Neural cell (in vitro differentiated cells): Measurements from ENCODE around the gene MIF. TPM values are rescaled to one million over a fixed set of nuclear protein-coding genes. Genes with fewer than 3 reads are reported as not detected.

ENCODE experiments used
- H2AFZ ChIP-seq: fragments of 200-600, 300-800 bp; sonication (generic), shearing (Covaris generic); 2 replicates; pipeline ENCODE4 v1.6.0; 2014; ENCODE audit warnings: low read depth, mild to moderate bottlenecking, antibody characterized with exemption, low read length, moderate library complexity
- H3F3A ChIP-seq: fragments of 200-600 bp; shearing (Covaris generic); 2 replicates; pipeline ENCODE4 v1.6.1; 2016; ENCODE audit warnings: mild to moderate bottlenecking, moderate library complexity, mixed read lengths, antibody characterized with exemption, low read length; ENCODE audit not compliant: insufficient read depth, poor library complexity, severe bottlenecking
- H3K27ac ChIP-seq: fragments of 200-600, 300-800 bp; sonication (generic), shearing (Covaris generic); 2 replicates; pipeline ENCODE4 v1.5.1; 2014; ENCODE audit warnings: mild to moderate bottlenecking, low read length, moderate library complexity
- H3K27me3 ChIP-seq: fragments of 300-800, 200-600 bp; sonication (generic), shearing (Covaris generic); 2 replicates; pipeline ENCODE4 v1.6.0; 2014; ENCODE audit warnings: mild to moderate bottlenecking, low read depth, low read length, moderate library complexity; ENCODE audit not compliant: insufficient read depth
- H3K36me3 ChIP-seq: fragments of 300-800, 200-600 bp; sonication (generic), shearing (Covaris generic); 2 replicates; pipeline ENCODE4 v1.5.1; 2014; ENCODE audit warnings: mild to moderate bottlenecking, antibody characterized with exemption, low read length, moderate library complexity; ENCODE audit not compliant: insufficient read depth
- H3K4me2 ChIP-seq: fragments of 300-800, 200-600 bp; sonication (generic), shearing (Covaris generic); 2 replicates; pipeline ENCODE4 v1.6.0; 2014; ENCODE audit warnings: mild to moderate bottlenecking, low read length
- H3K4me3 ChIP-seq: fragments of 300-800, 200-600 bp; sonication (generic), shearing (Covaris generic); 2 replicates; pipeline ENCODE4 v1.5.1; 2014; ENCODE audit warnings: mild to moderate bottlenecking, low read length, moderate library complexity
- H3K79me2 ChIP-seq: fragments of 200-600 bp; shearing (Covaris generic); replicated peaks from 2 replicates; pipeline ENCODE4 v1.6.0; 2014; ENCODE audit warnings: mild to moderate bottlenecking, low read length, moderate library complexity; ENCODE audit not compliant: insufficient read depth
- H3K9ac ChIP-seq: fragments of 300-800, 200-600 bp; sonication (generic), shearing (Covaris generic); 2 replicates; pipeline ENCODE4 v1.6.1; 2016; ENCODE audit warnings: mild to moderate bottlenecking, low read length, mixed read lengths
- H3K9me2 ChIP-seq: fragments of 200-600 bp; shearing (Covaris generic); 2 replicates; pipeline ENCODE4 v1.6.1; 2016; ENCODE audit warnings: mild to moderate bottlenecking, low read length, mixed read lengths; ENCODE audit not compliant: insufficient read depth
- H3K9me3 ChIP-seq: fragments of 200-600, 300-800 bp; sonication (generic), shearing (Covaris generic); 2 replicates; pipeline ENCODE4 v1.6.1; 2016; ENCODE audit warnings: mild to moderate bottlenecking, mixed run types, low read length, moderate library complexity, mixed read lengths
- H4K20me1 ChIP-seq: fragments of 200-600 bp; shearing (Covaris generic); 2 replicates; pipeline ENCODE4 v1.6.1; 2016; ENCODE audit warnings: mild to moderate bottlenecking, mixed run types; ENCODE audit not compliant: insufficient read depth
- EP300 ChIP-seq: fragments of 450-650 bp; conservative IDR thresholded peaks from 2 replicates; pipeline ENCODE4 v1.6.1; 2014; ENCODE audit warnings: antibody characterized with exemption, mild to moderate bottlenecking, moderate library complexity; ENCODE audit not compliant: poor library complexity, severe bottlenecking
- EZH2 ChIP-seq: fragments of 200-600, 300-800 bp; shearing (Covaris generic), sonication (generic); IDR thresholded peaks from 2 replicates; pipeline ENCODE4 v1.6.1; 2014; ENCODE audit warnings: antibody characterized with exemption, low read length, borderline replicate concordance, mild to moderate bottlenecking; ENCODE audit not compliant: insufficient read depth, poor library complexity, severe bottlenecking
- MXI1 ChIP-seq: fragments of 450-650 bp; conservative IDR thresholded peaks from 2 replicates; pipeline ENCODE4 v1.6.1; 2014; ENCODE audit warnings: antibody characterized with exemption, mild to moderate bottlenecking; ENCODE audit not compliant: poor library complexity, severe bottlenecking
- POLR2AphosphoS5 ChIP-seq: IDR thresholded peaks from 2 replicates; pipeline ENCODE4 v1.6.1; 2012
- RAD21 ChIP-seq: fragments of 450-650 bp; conservative IDR thresholded peaks from 2 replicates; pipeline ENCODE4 v1.6.1; 2014; ENCODE audit warnings: antibody characterized with exemption, mild to moderate bottlenecking, moderate library complexity
- SMC3 ChIP-seq: fragments of 450-650 bp; conservative IDR thresholded peaks from 2 replicates; pipeline ENCODE4 v1.6.1; 2014; ENCODE audit warnings: antibody characterized with exemption, mild to moderate bottlenecking, moderate library complexity; ENCODE audit not compliant: poor library complexity
- TAF1 ChIP-seq: IDR thresholded peaks from 2 replicates; pipeline ENCODE4 v1.6.1; 2012; ENCODE audit warnings: low read depth
- polyA plus RNA-seq: library from polyadenylated mRNA; depleted of rRNA; stranded (reverse); fragments of >200 nt; gene quantifications from 2 replicates; pipeline ENCODE4 v1.2.3, GENCODE V29; 2014
- TF ChIP-seq, protein P1 (sequence below): fragments of 450-650 bp; IDR thresholded peaks from 2 replicates; pipeline ENCODE4 v1.5.1; 2014; ENCODE audit warnings: antibody characterized with exemption, mild to moderate bottlenecking, moderate library complexity; ENCODE audit not compliant: poor library complexity, severe bottlenecking
- TF ChIP-seq, protein P2 (sequence below): IDR thresholded peaks from 2 replicates; pipeline ENCODE4 v1.6.1; 2012; ENCODE audit warnings: borderline replicate concordance

The MIF gene
- polyA plus RNA-seq, 1 donor from 2014 or later: 369 TPM

- peak overlapping the region; percentile 64 for H3K4me2 ChIP-seq
- H3K79me2 ChIP-seq: no peaks in the 10 kb centered on the region
- peak overlapping the region; percentile 90 for H3K4me3 ChIP-seq
- no peaks in the 10 kb centered on the region for H3K9me2 ChIP-seq
- H3K9me3 ChIP-seq: no peaks in the 10 kb centered on the region
- no peaks in the 10 kb centered on the region for H4K20me1 ChIP-seq
- no peak overlapping the region for H2AFZ ChIP-seq
- no peaks in the 10 kb centered on the region for H3F3A ChIP-seq
- peak overlapping the region; percentile 92 for H3K27ac ChIP-seq
- H3K36me3 ChIP-seq: no peaks in the 10 kb centered on the region
- no peaks in the 10 kb centered on the region for H3K27me3 ChIP-seq
- H3K9ac ChIP-seq: peak overlapping the region; percentile 96
- TF ChIP-seq POLR2AphosphoS5: no peak
- TF ChIP-seq, protein P1, sequence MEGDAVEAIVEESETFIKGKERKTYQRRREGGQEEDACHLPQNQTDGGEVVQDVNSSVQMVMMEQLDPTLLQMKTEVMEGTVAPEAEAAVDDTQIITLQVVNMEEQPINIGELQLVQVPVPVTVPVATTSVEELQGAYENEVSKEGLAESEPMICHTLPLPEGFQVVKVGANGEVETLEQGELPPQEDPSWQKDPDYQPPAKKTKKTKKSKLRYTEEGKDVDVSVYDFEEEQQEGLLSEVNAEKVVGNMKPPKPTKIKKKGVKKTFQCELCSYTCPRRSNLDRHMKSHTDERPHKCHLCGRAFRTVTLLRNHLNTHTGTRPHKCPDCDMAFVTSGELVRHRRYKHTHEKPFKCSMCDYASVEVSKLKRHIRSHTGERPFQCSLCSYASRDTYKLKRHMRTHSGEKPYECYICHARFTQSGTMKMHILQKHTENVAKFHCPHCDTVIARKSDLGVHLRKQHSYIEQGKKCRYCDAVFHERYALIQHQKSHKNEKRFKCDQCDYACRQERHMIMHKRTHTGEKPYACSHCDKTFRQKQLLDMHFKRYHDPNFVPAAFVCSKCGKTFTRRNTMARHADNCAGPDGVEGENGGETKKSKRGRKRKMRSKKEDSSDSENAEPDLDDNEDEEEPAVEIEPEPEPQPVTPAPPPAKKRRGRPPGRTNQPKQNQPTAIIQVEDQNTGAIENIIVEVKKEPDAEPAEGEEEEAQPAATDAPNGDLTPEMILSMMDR: peak; percentile 4
These were observed 1.5 kb downstream of the MIF start for GRCh38 chr22:23895599-23896144.

GRCh38 chr22:23896166-23896522 is 2.0 kb downstream of the MIF start:
- Histone ChIP-seq H3K27ac (no peak overlapping the region), H3K9me2 (no peaks in the 10 kb centered on the region), H3K9me3 (no peaks in the 10 kb centered on the region), H3K4me2 (no peak overlapping the region), H2AFZ (no peak overlapping the region), H3K79me2 (no peaks in the 10 kb centered on the region), H3K27me3 (no peaks in the 10 kb centered on the region), H3K4me3 (peak overlapping the region; percentile 90), H3K36me3 (no peaks in the 10 kb centered on the region), H3K9ac (no peak overlapping the region), H4K20me1 (no peaks in the 10 kb centered on the region), H3F3A (no peaks in the 10 kb centered on the region)
- TF ChIP-seq MXI1 (no peak), EP300 (no peak), RAD21 (no peak), TAF1 (no peak), POLR2AphosphoS5 (no peak), SMC3 (no peak), EZH2 (no peak)
- TF ChIP-seq, protein P1: no peak
- TF ChIP-seq, protein P2, sequence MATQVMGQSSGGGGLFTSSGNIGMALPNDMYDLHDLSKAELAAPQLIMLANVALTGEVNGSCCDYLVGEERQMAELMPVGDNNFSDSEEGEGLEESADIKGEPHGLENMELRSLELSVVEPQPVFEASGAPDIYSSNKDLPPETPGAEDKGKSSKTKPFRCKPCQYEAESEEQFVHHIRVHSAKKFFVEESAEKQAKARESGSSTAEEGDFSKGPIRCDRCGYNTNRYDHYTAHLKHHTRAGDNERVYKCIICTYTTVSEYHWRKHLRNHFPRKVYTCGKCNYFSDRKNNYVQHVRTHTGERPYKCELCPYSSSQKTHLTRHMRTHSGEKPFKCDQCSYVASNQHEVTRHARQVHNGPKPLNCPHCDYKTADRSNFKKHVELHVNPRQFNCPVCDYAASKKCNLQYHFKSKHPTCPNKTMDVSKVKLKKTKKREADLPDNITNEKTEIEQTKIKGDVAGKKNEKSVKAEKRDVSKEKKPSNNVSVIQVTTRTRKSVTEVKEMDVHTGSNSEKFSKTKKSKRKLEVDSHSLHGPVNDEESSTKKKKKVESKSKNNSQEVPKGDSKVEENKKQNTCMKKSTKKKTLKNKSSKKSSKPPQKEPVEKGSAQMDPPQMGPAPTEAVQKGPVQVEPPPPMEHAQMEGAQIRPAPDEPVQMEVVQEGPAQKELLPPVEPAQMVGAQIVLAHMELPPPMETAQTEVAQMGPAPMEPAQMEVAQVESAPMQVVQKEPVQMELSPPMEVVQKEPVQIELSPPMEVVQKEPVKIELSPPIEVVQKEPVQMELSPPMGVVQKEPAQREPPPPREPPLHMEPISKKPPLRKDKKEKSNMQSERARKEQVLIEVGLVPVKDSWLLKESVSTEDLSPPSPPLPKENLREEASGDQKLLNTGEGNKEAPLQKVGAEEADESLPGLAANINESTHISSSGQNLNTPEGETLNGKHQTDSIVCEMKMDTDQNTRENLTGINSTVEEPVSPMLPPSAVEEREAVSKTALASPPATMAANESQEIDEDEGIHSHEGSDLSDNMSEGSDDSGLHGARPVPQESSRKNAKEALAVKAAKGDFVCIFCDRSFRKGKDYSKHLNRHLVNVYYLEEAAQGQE: no peak
